Large intestine (tissue), 3 donors: ENCODE measurements around the gene E2F8. TPM values are rescaled to one million over a fixed set of nuclear protein-coding genes. Genes with fewer than 3 reads are reported as not detected.

Source experiments
- DNase-seq, 2 donors: peaks; one replicate each; pipeline versions ENCODE4 v3.0.0 to v3.0.0-alpha.2; 2013
- H3K27ac ChIP-seq: one replicate; pipeline ENCODE4 v1.5.1; 2013; ENCODE audit warnings: low read length
- H3K27me3 ChIP-seq: 2 replicates; pipeline ENCODE4 v1.6.1; 2013; ENCODE audit warnings: low read length; ENCODE audit not compliant: control insufficient read depth, insufficient read depth
- H3K36me3 ChIP-seq: 2 replicates; pipeline ENCODE4 v1.6.1; 2013; ENCODE audit warnings: low read length; ENCODE audit not compliant: control insufficient read depth, insufficient read depth
- H3K4me1 ChIP-seq: one replicate; pipeline ENCODE4 v1.6.1; 2013; ENCODE audit warnings: low read length; ENCODE audit not compliant: control insufficient read depth, insufficient read depth
- H3K4me3 ChIP-seq: one replicate; pipeline ENCODE4 v1.5.1; 2013; ENCODE audit warnings: low read length
- H3K9me3 ChIP-seq: one replicate; pipeline ENCODE4 v1.6.1; 2013; ENCODE audit warnings: mild to moderate bottlenecking, low read depth, low read length, moderate library complexity; ENCODE audit not compliant: control insufficient read depth
- WGBS: methylation state at CpG from one replicate; pipeline ENCODE4 v1.1.5; 2013; ENCODE audit warnings: low lambda C conversion rate; ENCODE audit not compliant: insufficient coverage; 5-methylcytosine and 5-hydroxymethylcytosine counted together
- polyA plus RNA-seq: library from polyadenylated mRNA; unstranded; fragments of 120-200 nt; gene quantifications from one replicate; pipeline ENCODE4 v1.2.1, GENCODE V29; 2013

Gene E2F8
- polyA plus RNA-seq, 1 donor = 17.7 TPM

- Histone ChIP-seq H3K27ac (no peak overlapping the region), H3K9me3 (no peaks in the 10 kb centered on the region), H3K27me3 (no peaks in the 10 kb centered on the region), H3K4me3 (no peak overlapping the region), H3K36me3 (no peaks in the 10 kb centered on the region), H3K4me1 (no peaks in the 10 kb centered on the region)
- DNase-seq = no peak
- 60% methylated on average over 1 of the region's 7 CpGs for WGBS
Observed at GRCh38 chr11:19253153-19253745, 12.5 kb upstream of the E2F8 start.

GRCh38 chr11:19252394-19253152 lies 11.8 kb upstream of the E2F8 start:
- Histone ChIP-seq H3K4me1 (no peaks in the 10 kb centered on the region), H3K27me3 (no peaks in the 10 kb centered on the region), H3K36me3 (no peaks in the 10 kb centered on the region), H3K9me3 (no peaks in the 10 kb centered on the region), H3K4me3 (no peak overlapping the region), H3K27ac (no peak overlapping the region)
- 67% methylated on average over 1 of the region's 8 CpGs for WGBS
- no peak for DNase-seq

- Histone ChIP-seq H3K4me3 (no peak overlapping the region), H3K9me3 (no peaks in the 10 kb centered on the region), H3K4me1 (no peaks in the 10 kb centered on the region), H3K27me3 (no peaks in the 10 kb centered on the region), H3K27ac (no peak overlapping the region), H3K36me3 (no peaks in the 10 kb centered on the region)
- DNase-seq = no peak
Observed at GRCh38 chr11:19251577-19251976, 10.8 kb upstream of the E2F8 start.

- H3K36me3 ChIP-seq = no peaks in the 10 kb centered on the region
- no peaks in the 10 kb centered on the region for H3K9me3 ChIP-seq
- no CpG with 5 or more reads among the region's 1 CpG for WGBS
- H3K27me3 ChIP-seq = peaks cover 11% of the 10 kb centered on the region
- no peak for DNase-seq
- H3K4me1 ChIP-seq = peaks cover 15% of the 10 kb centered on the region
- H3K4me3 ChIP-seq = no peak overlapping the region
- no peak overlapping the region for H3K27ac ChIP-seq
Observed at GRCh38 chr11:19246816-19247215, 6.1 kb upstream of the E2F8 start.

GRCh38 chr11:19245351-19245750 lies 4.6 kb upstream of the E2F8 start:
- Histone ChIP-seq H3K4me1 (peaks cover 15% of the 10 kb centered on the region), H3K27me3 (peaks cover 16% of the 10 kb centered on the region), H3K27ac (no peak overlapping the region), H3K9me3 (no peaks in the 10 kb centered on the region), H3K4me3 (no peak overlapping the region), H3K36me3 (no peaks in the 10 kb centered on the region)
- DNase-seq = peak in 1 of 2 donors; percentile 26
- WGBS = 100% methylated on average over 1 of the region's 5 CpGs

GRCh38 chr11:19244621-19245020 lies 3.9 kb upstream of the E2F8 start:
- Histone ChIP-seq H3K4me1 (peaks cover 15% of the 10 kb centered on the region), H3K9me3 (no peaks in the 10 kb centered on the region), H3K27ac (peak overlapping the region; percentile 14), H3K27me3 (peaks cover 16% of the 10 kb centered on the region), H3K4me3 (no peak overlapping the region), H3K36me3 (no peaks in the 10 kb centered on the region)
- DNase-seq = no peak
- WGBS = no CpG with 5 or more reads among the region's 2 CpGs

GRCh38 chr11:19244084-19244483 lies 3.3 kb upstream of the E2F8 start:
- no peak overlapping the region for H3K4me3 ChIP-seq
- no peaks in the 10 kb centered on the region for H3K9me3 ChIP-seq
- DNase-seq = peak in 1 of 2 donors; percentile 83
- peaks cover 16% of the 10 kb centered on the region for H3K27me3 ChIP-seq
- H3K27ac ChIP-seq = peak overlapping the region; percentile 14
- 35% methylated on average over 2 of the region's 6 CpGs for WGBS
- H3K36me3 ChIP-seq = no peaks in the 10 kb centered on the region
- peaks cover 19% of the 10 kb centered on the region for H3K4me1 ChIP-seq

GRCh38 chr11:19243613-19244012 lies 2.9 kb upstream of the E2F8 start:
- H3K27ac ChIP-seq = no peak overlapping the region
- H3K36me3 ChIP-seq = no peaks in the 10 kb centered on the region
- H3K4me3 ChIP-seq = no peak overlapping the region
- peaks cover 24% of the 10 kb centered on the region for H3K4me1 ChIP-seq
- H3K9me3 ChIP-seq = no peaks in the 10 kb centered on the region
- peaks cover 16% of the 10 kb centered on the region for H3K27me3 ChIP-seq
- DNase-seq = no peak

GRCh38 chr11:19243143-19243542 lies 2.4 kb upstream of the E2F8 start:
- Histone ChIP-seq H3K4me3 (no peak overlapping the region), H3K36me3 (no peaks in the 10 kb centered on the region), H3K9me3 (no peaks in the 10 kb centered on the region), H3K27me3 (peaks cover 16% of the 10 kb centered on the region), H3K4me1 (peaks cover 29% of the 10 kb centered on the region), H3K27ac (no peak overlapping the region)
- no CpG with 5 or more reads among the region's 5 CpGs for WGBS
- no peak for DNase-seq

- Histone ChIP-seq H3K4me3 (peak overlapping the region; percentile 48), H3K27me3 (peaks cover 16% of the 10 kb centered on the region), H3K27ac (no peak overlapping the region)
Observed at GRCh38 chr11:19242179-19242932, 1.6 kb upstream of the E2F8 start.

More at GRCh38 chr11:19242179-19242932, 1.6 kb upstream of the E2F8 start:
- Histone ChIP-seq H3K9me3 (no peaks in the 10 kb centered on the region), H3K4me1 (peaks cover 29% of the 10 kb centered on the region), H3K36me3 (no peaks in the 10 kb centered on the region)
- 0% methylated on average over 1 of the region's 55 CpGs for WGBS
- peak in 1 of 2 donors; percentile 35 for DNase-seq
